Measurements from ENCODE around the gene MT3.

GRCh38 chr16:56608876-56609462 lies 19.6 kb downstream of the MT3 start:
- TF ChIP-seq CTCF (IDR thresholded peaks at IDR 0.05) (no peak), EZH2 (IDR thresholded peaks at IDR 0.05) (peak; percentile 80)

Measured in neural progenitor cell (in vitro differentiated cells).